SU-DHL-6 (cell line): ENCODE data around the gene ADAMTS19.
"Not testable (repeated sequence)": the region's sequence is repeated elsewhere in the genome, so short reads cannot be mapped to it uniquely, and the experiment has no call there.

Experiments used
- H2AFZ ChIP-seq: fragments of 200-600 bp; sonication (generic); 2 replicates; pipeline ENCODE4 v1.6.1; 2014; ENCODE audit warnings: low read depth, mild to moderate bottlenecking, moderate library complexity, mixed read lengths, antibody characterized with exemption, low read length; ENCODE audit not compliant: severe bottlenecking
- H3F3A ChIP-seq: fragments of 200-600 bp; shearing (Covaris generic); 2 replicates; pipeline ENCODE4 v1.6.0; 2016; ENCODE audit warnings: antibody characterized with exemption, mild to moderate bottlenecking; ENCODE audit not compliant: insufficient read depth
- H3K27ac ChIP-seq: fragments of 200-600 bp; sonication (generic); 2 replicates; pipeline ENCODE4 v1.5.1; 2016; ENCODE audit warnings: low read depth, mild to moderate bottlenecking, low read length, moderate library complexity, mixed read lengths
- H3K27me3 ChIP-seq: fragments of 200-600 bp; sonication (generic), shearing (Covaris generic); 2 replicates; pipeline ENCODE4 v1.6.0; 2014; ENCODE audit warnings: mild to moderate bottlenecking, low read length
- H3K36me3 ChIP-seq: fragments of 200-600 bp; sonication (generic); 2 replicates; pipeline ENCODE4 v1.6.1; 2014; ENCODE audit warnings: mild to moderate bottlenecking, low read length, mixed read lengths
- H3K4me2 ChIP-seq: fragments of 300-600, 200-600 bp; shearing (Covaris generic), sonication (generic); 2 replicates; pipeline ENCODE4 v1.6.0; 2014; ENCODE audit warnings: low read length, low read depth, mild to moderate bottlenecking; ENCODE audit not compliant: poor library complexity, severe bottlenecking
- H3K4me3 ChIP-seq: fragments of 200-600 bp; sonication (generic); 2 replicates; pipeline ENCODE4 v1.5.1; 2014; ENCODE audit warnings: antibody characterized with exemption, low read length, mild to moderate bottlenecking, mixed read lengths; ENCODE audit not compliant: insufficient read depth, poor library complexity, severe bottlenecking
- H3K79me2 ChIP-seq: fragments of 200-600 bp; sonication (generic); 2 replicates; pipeline ENCODE4 v1.6.1; 2014; ENCODE audit warnings: mild to moderate bottlenecking, low read length, moderate library complexity; ENCODE audit not compliant: insufficient read depth
- H3K9ac ChIP-seq: fragments of 200-600 bp; sonication (generic); 2 replicates; pipeline ENCODE4 v1.7.0; 2014; ENCODE audit warnings: mild to moderate bottlenecking, low read length
- H3K9me2 ChIP-seq: fragments of 200-600 bp; sonication (generic); replicated peaks from 2 replicates; pipeline ENCODE4 v1.6.1; 2014; ENCODE audit warnings: low read length; ENCODE audit not compliant: insufficient read depth
- H3K9me3 ChIP-seq: fragments of 200-600 bp; sonication (generic); 2 replicates; pipeline ENCODE4 v1.6.1; 2014; ENCODE audit warnings: low read length, mixed read lengths; ENCODE audit not compliant: insufficient read depth
- H4K20me1 ChIP-seq: fragments of 200-600 bp; sonication (generic); 2 replicates; pipeline ENCODE4 v1.6.1; 2014; ENCODE audit warnings: low read depth, mild to moderate bottlenecking, antibody characterized with exemption, low read length, moderate library complexity, mixed read lengths
- EZH2phosphoT487 ChIP-seq: fragments of 200-600 bp; sonication (generic), shearing (Covaris generic); conservative IDR thresholded peaks from 2 replicates; pipeline ENCODE4 v1.6.1; 2018; ENCODE audit warnings: mild to moderate bottlenecking, antibody characterized with exemption, low read length, moderate library complexity, mixed read lengths
- TF ChIP-seq, protein P1 (sequence below): fragments of 200-600 bp; sonication (generic); IDR thresholded peaks from one replicate; pipeline ENCODE4 v1.5.1; 2017; ENCODE audit warnings: antibody characterized with exemption, mild to moderate bottlenecking, low read length, moderate library complexity; ENCODE audit not compliant: insufficient read depth, poor library complexity, severe bottlenecking

ADAMTS19 gene

DNA sequence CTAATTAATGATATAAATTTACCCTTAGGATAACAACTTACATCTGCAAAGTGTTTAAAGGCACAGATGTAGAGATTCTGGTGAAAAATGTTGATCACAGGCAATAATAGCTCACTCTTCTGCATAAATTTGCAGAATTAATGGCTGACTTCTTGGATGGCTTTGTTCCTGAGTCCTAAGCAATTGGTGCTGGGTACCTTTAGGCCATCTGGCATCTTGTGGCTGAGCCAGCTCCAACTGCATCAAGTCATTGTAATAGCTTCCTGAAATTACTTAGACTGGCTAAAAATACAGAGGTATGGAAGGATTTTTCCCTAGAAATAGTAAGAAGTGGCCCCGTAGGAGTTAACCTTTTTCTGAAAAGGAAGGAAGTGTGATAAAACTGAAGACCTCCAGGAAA lies 169.5 kb downstream of the ADAMTS19 start:
- Histone ChIP-seq H3K9me2 (no peaks in the 10 kb centered on the region), H3K4me3 (no peak overlapping the region), H3K4me2 (no peak overlapping the region), H3K27me3 (no peaks in the 10 kb centered on the region), H3F3A (no peaks in the 10 kb centered on the region), H3K79me2 (no peaks in the 10 kb centered on the region), H4K20me1 (no peaks in the 10 kb centered on the region), H2AFZ (no peak overlapping the region), H3K36me3 (no peaks in the 10 kb centered on the region), H3K9me3 (no peaks in the 10 kb centered on the region), H3K9ac (no peak overlapping the region), H3K27ac (no peak overlapping the region)
- no peak for TF ChIP-seq EZH2phosphoT487
- TF ChIP-seq, protein P1, sequence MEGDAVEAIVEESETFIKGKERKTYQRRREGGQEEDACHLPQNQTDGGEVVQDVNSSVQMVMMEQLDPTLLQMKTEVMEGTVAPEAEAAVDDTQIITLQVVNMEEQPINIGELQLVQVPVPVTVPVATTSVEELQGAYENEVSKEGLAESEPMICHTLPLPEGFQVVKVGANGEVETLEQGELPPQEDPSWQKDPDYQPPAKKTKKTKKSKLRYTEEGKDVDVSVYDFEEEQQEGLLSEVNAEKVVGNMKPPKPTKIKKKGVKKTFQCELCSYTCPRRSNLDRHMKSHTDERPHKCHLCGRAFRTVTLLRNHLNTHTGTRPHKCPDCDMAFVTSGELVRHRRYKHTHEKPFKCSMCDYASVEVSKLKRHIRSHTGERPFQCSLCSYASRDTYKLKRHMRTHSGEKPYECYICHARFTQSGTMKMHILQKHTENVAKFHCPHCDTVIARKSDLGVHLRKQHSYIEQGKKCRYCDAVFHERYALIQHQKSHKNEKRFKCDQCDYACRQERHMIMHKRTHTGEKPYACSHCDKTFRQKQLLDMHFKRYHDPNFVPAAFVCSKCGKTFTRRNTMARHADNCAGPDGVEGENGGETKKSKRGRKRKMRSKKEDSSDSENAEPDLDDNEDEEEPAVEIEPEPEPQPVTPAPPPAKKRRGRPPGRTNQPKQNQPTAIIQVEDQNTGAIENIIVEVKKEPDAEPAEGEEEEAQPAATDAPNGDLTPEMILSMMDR, result no peak

DNA sequence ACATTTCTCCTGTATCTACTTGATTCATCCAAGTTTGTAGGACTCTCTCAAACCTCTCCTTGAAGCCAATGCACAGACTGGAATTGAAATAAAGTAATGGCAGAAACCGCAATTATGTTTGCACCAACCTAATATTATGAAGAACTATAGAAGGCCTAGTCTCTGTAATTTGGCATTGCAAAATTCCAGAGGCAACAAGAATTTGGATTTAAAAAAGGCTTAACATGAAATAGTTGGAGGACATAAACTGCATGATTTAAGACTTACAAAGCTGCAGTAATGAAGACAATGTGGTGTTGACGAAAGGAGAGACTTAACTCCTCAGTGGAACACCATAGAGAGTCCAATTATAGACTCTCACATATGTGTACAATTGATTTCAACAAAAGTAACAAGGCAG lies 170.0 kb downstream of the ADAMTS19 start:
- TF ChIP-seq, protein P1, result no peak
- no peak for TF ChIP-seq EZH2phosphoT487
- H3K4me3 ChIP-seq, result no peak overlapping the region
- no peak overlapping the region for H3K9ac ChIP-seq
- H3K27ac ChIP-seq, result no peak overlapping the region
- no peaks in the 10 kb centered on the region for H3F3A ChIP-seq
- no peaks in the 10 kb centered on the region for H3K79me2 ChIP-seq
- H3K27me3 ChIP-seq, result no peaks in the 10 kb centered on the region
- H3K9me2 ChIP-seq, result no peaks in the 10 kb centered on the region
- no peaks in the 10 kb centered on the region for H4K20me1 ChIP-seq
- H3K9me3 ChIP-seq, result no peaks in the 10 kb centered on the region
- no peak overlapping the region for H2AFZ ChIP-seq
- no peaks in the 10 kb centered on the region for H3K36me3 ChIP-seq
- H3K4me2 ChIP-seq, result no peak overlapping the region

DNA sequence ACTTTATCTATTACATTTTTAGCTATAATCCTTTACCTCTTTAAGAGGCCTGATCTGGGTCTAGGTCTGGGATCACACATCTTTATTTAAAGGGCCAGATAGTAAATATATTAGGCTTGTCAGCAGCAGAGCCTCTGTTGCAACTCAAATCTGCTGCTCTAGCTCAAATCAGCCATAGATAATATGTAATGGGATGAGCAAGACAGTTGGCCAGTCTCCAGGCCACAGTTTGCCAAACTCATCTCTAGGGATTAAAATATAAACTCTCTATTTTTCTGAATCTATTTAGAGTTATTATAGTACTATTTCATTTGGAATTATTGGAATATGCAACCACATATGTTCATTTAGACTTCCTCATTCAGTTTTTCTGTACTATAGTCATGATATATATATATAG lies 171.9 kb downstream of the ADAMTS19 start:
- H2AFZ ChIP-seq, result no peak overlapping the region
- no peak overlapping the region for H3K4me3 ChIP-seq
- no peaks in the 10 kb centered on the region for H3K79me2 ChIP-seq
- H3K9me3 ChIP-seq, result no peaks in the 10 kb centered on the region
- no peak overlapping the region for H3K4me2 ChIP-seq
- H3K27ac ChIP-seq, result no peak overlapping the region
- H3K9ac ChIP-seq, result no peak overlapping the region
- H3K27me3 ChIP-seq, result no peaks in the 10 kb centered on the region
- no peaks in the 10 kb centered on the region for H3K9me2 ChIP-seq
- H3F3A ChIP-seq, result no peaks in the 10 kb centered on the region
- TF ChIP-seq, protein P1, result no peak
- no peak for TF ChIP-seq EZH2phosphoT487
- H4K20me1 ChIP-seq, result no peaks in the 10 kb centered on the region
- H3K36me3 ChIP-seq, result no peaks in the 10 kb centered on the region

DNA sequence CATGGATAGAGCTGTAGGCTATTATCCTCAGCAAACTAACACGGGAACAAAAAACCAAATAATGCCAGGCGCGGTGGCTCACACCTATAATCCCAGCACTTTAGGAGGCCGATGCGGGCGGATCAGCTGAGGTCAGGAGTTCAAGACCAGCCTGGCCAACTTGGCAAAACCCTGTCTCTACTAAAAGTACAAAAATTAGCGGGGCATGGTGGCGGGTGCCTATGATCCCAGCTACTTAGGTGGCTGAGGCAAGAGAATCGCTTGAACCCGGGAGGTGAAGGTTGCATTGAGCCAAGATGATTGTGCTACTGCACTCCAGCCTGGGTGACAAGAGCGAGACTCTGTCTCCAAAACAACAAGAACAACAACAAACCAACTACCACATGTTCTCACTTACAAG lies 177.4 kb downstream of the ADAMTS19 start:
- not testable (repeated sequence) for H3F3A ChIP-seq, H3K9me3 ChIP-seq, H3K4me2 ChIP-seq, H3K9ac ChIP-seq, H4K20me1 ChIP-seq, H3K4me3 ChIP-seq, H3K9me2 ChIP-seq, H3K79me2 ChIP-seq, H3K27ac ChIP-seq, H3K27me3 ChIP-seq, H3K36me3 ChIP-seq, H2AFZ ChIP-seq
